ENCODE results near the gene FAM110A.

GRCh38 chr20:819680-820322, 13.7 kb upstream of the FAM110A start:
- TF ChIP-seq CTCF (conservative IDR thresholded peaks at IDR 0.05; ENCODE audit: low read length), result no peak
- TF ChIP-seq EZH2phosphoT487 (IDR thresholded peaks at IDR 0.05; ENCODE audit: borderline replicate concordance), result no peak
